ENCODE measurements around the gene CDHR1. TPM values are rescaled to one million over a fixed set of nuclear protein-coding genes. Genes with fewer than 3 reads are reported as not detected.

The CDHR1 gene
- total RNA-seq, 3 donors from 2014 or later, result 0.15 to 0.66 (median 0.16) TPM

DNA sequence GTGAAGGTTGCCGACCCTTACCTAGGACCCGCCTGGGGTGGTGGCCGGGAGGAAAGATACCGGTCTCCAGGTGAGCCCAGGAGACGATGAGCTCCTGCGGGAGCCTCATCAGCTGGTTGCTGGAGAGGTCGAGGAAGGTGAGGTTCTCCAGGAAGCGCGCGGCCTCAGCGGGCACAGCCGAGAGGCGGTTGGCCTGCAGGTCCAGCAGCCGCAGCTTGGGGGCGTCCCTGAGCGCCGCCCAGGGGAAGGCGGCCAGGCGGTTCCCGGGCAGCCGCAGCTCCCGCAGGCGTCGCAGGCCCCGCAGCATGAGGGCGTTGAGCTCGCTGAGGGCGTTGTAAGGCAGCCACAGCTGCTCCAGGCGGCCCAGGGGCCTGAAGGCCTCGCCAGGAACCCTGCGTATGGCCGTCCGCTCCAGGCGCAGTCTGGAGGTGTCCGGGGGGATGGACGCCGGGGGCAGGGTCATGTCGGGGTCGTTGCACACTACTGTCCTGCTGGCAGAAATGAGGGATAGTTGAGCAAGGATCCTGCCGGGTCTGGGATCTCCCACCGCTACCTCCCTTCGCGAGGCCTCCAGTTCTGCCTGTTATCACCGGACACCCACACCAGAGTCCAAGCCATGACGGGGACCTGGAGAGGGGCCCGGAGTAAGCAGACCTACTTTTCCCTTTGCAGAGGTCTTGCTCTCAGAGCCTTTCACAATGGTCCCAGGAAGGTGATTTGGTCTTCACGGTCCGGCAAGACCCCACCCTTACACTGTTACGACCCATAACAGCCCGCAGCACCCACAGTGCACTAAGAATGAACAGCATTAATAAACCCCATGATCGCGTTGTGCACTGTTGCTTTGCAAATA is 43.1 kb downstream of the CDHR1 start:
- peaks cover 0 to 4% of the 10 kb centered on the region in 2 donors for H3K9me3 ChIP-seq
- no peaks in the 10 kb centered on the region for H3K4me1 ChIP-seq
- intact Hi-C loops (cut with DNase I; ENCODE audit: low total_unique reads), result no loop called here
- H3K36me3 ChIP-seq, result no peaks in the 10 kb centered on the region
- H3K27ac ChIP-seq, result no peak overlapping the region
- no peak for TF ChIP-seq POLR2A (IDR thresholded peaks at IDR 0.05)
- TF ChIP-seq, protein P1, sequence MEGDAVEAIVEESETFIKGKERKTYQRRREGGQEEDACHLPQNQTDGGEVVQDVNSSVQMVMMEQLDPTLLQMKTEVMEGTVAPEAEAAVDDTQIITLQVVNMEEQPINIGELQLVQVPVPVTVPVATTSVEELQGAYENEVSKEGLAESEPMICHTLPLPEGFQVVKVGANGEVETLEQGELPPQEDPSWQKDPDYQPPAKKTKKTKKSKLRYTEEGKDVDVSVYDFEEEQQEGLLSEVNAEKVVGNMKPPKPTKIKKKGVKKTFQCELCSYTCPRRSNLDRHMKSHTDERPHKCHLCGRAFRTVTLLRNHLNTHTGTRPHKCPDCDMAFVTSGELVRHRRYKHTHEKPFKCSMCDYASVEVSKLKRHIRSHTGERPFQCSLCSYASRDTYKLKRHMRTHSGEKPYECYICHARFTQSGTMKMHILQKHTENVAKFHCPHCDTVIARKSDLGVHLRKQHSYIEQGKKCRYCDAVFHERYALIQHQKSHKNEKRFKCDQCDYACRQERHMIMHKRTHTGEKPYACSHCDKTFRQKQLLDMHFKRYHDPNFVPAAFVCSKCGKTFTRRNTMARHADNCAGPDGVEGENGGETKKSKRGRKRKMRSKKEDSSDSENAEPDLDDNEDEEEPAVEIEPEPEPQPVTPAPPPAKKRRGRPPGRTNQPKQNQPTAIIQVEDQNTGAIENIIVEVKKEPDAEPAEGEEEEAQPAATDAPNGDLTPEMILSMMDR (IDR thresholded peaks at IDR 0.05), result no peak
- TF ChIP-seq POLR2AphosphoS5 (IDR thresholded peaks at IDR 0.05), result no peak
- no peak overlapping the region for H3K4me3 ChIP-seq
- H3K27me3 ChIP-seq, result peaks cover 0 to 15% of the 10 kb centered on the region in 2 donors
- DNase-seq (ENCODE audit: low spot score in 2 of 2), result no peak

DNA sequence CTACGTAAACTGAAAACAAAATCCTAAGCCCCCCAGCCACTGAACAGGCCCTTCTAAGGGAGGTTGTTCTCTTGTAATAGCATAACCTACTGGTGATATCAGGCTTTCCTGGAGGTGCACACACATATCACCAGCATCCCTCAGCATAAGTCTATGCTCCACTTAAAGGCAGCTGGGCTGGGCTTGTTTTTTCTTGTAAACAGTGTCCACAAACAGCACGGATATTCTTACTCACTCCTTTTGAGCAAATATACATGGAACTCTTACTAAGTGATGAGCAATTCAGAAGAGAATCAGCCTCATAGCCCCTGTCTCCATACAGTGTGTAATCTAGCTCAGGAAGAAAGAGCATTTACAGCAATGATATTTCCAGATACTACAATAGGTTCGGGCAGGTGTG is 44.6 kb downstream of the CDHR1 start:
- Histone ChIP-seq H3K9me3 (peaks cover 0 to 4% of the 10 kb centered on the region in 2 donors), H3K36me3 (no peaks in the 10 kb centered on the region), H3K4me3 (no peak overlapping the region), H3K27me3 (peaks cover 0 to 15% of the 10 kb centered on the region in 2 donors), H3K4me1 (no peaks in the 10 kb centered on the region), H3K27ac (no peak overlapping the region)
- intact Hi-C loops (cut with DNase I; ENCODE audit: low total_unique reads), result no loop called here
- no peak for DNase-seq (ENCODE audit: low spot score in 2 of 2)
- TF ChIP-seq, protein P1 (IDR thresholded peaks at IDR 0.05), result no peak
- no peak for TF ChIP-seq POLR2AphosphoS5 (IDR thresholded peaks at IDR 0.05)
- no peak for TF ChIP-seq POLR2A (IDR thresholded peaks at IDR 0.05)

DNA sequence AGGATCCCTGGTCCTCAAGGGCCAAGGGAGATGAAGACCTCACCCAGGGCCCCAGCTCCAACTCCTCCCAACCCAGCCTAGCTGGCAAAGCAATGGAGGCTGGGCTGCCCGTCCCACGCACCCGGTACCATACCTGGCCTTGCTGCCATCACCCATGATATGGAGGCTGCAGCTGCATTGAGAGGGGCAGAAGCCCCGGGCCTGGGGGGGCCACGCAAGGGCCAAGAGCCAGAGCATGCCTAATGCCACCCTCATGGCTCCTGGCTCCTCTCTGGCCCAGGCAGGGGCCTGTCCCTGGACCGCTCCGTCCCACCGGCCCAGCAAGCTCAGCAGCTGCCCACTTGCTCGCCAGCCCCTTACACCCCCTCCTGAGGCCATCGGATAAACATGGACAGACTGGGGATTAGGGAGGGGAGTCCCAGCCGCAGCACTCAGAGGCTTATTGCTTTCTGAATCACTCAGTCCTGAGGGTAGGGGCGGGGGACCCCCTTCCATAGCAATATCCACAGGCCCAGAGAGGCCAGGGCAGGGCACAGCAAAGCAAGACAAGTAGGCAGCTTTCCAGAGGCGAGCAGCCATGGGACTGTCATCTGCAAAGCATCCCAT is 47.0 kb downstream of the CDHR1 start, which contains the start of gene LRIT1:
LRIT1 (minus strand) TSS at position 362 of the 606 bp plus-strand sequence; CDS start at position 255, 107 bp downstream.
- DNase-seq (ENCODE audit: low spot score in 2 of 2), result no peak
- H3K27ac ChIP-seq, result no peak within 1 kb of the TSS
- no peak within 1 kb of the TSS for H3K4me3 ChIP-seq
- intact Hi-C loops (cut with DNase I; ENCODE audit: low total_unique reads), result no loop called here
- no peaks in the 10 kb centered on the region for H3K4me1 ChIP-seq
- H3K27me3 ChIP-seq, result peaks cover 0 to 6% of the 10 kb centered on the region in 2 donors
- TF ChIP-seq, protein P1 (IDR thresholded peaks at IDR 0.05), result no peak
- TF ChIP-seq POLR2A (IDR thresholded peaks at IDR 0.05) (no peak), POLR2AphosphoS5 (IDR thresholded peaks at IDR 0.05) (no peak)
- H3K9me3 ChIP-seq, result peaks cover 0 to 4% of the 10 kb centered on the region in 2 donors
- H3K36me3 ChIP-seq, result no peaks in the 10 kb centered on the region

DNA sequence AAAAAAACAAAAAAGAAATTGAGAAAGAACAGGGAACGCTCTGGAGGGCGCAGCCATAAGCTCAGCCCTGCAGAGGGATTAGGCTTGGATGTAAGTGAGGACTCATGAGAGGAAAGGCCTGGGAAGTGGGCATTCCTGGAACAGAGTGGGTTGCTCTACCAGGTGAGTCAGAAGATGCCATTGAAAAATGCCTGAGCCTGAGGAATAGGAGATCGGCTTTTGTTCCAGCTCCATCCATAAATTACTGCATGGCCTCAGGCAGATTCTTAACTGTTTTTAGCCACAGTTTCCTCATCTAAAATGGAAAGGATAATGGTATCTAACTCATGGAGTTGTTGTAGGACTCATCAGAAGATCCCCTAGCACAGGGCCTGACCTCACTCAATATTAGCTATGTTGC is 49.4 kb downstream of the CDHR1 start:
- intact Hi-C loops (cut with DNase I; ENCODE audit: low total_unique reads), result no loop called here
- H3K36me3 ChIP-seq, result no peaks in the 10 kb centered on the region
- TF ChIP-seq POLR2AphosphoS5 (IDR thresholded peaks at IDR 0.05) (no peak), POLR2A (IDR thresholded peaks at IDR 0.05) (no peak)
- TF ChIP-seq, protein P1 (IDR thresholded peaks at IDR 0.05), result no peak
- H3K4me1 ChIP-seq, result no peaks in the 10 kb centered on the region
- no peaks in the 10 kb centered on the region for H3K9me3 ChIP-seq
- no peak overlapping the region for H3K4me3 ChIP-seq
- no peaks in the 10 kb centered on the region for H3K27me3 ChIP-seq
- no peak for DNase-seq (ENCODE audit: low spot score in 2 of 2)
- peak overlapping the region in 1 of 2 donors; percentile 72 for H3K27ac ChIP-seq

All from breast epithelium (tissue), 4 donors.